Calu3 (cell line): ENCODE measurements around the gene HRH1. TPM values are rescaled to one million over a fixed set of nuclear protein-coding genes. Genes with fewer than 3 reads are reported as not detected.

ENCODE experiments used
- BruUV-seq: library from RNA; stranded (reverse); fragments of 400-500 nt; replicated peaks from 2 replicates; lab custom pipeline; 2021; lab: Mats Ljungman, UMichigan
- CTCF ChIA-PET: fragments of 300-600 bp; sonication (Branson Sonifier 250); formaldehyde crosslinking; loops from one replicate; lab custom pipeline; 2022; ENCODE audit warnings: antibody characterized with exemption; lab: Charles Lee
- DNase-seq: peaks from one replicate; pipeline ENCODE4 v3.0.0; 2022
- H3K27ac Mint-ChIP-seq: one replicate; pipeline ENCODE4 v1.8.0; 2022; ENCODE audit warnings: mixed read lengths; ENCODE audit not compliant: unreplicated experiment
- H3K27me3 Mint-ChIP-seq: one replicate; pipeline ENCODE4 v1.8.0; 2022; ENCODE audit warnings: mixed read lengths; ENCODE audit not compliant: unreplicated experiment
- H3K36me3 Mint-ChIP-seq: one replicate; pipeline ENCODE4 v1.8.0; 2022; ENCODE audit warnings: mild to moderate bottlenecking, moderate library complexity, mixed read lengths; ENCODE audit not compliant: insufficient read depth, unreplicated experiment
- H3K4me1 Mint-ChIP-seq: one replicate; pipeline ENCODE4 v1.8.0; 2022; ENCODE audit warnings: mild to moderate bottlenecking, low read depth, mixed read lengths; ENCODE audit not compliant: unreplicated experiment
- H3K4me3 Mint-ChIP-seq: one replicate; pipeline ENCODE4 v1.8.0; 2022; ENCODE audit warnings: mild to moderate bottlenecking, low read depth, moderate library complexity, mixed read lengths; ENCODE audit not compliant: unreplicated experiment
- H3K9me3 Mint-ChIP-seq: one replicate; pipeline ENCODE4 v1.8.0; 2022; ENCODE audit warnings: low read depth, mixed read lengths; ENCODE audit not compliant: unreplicated experiment
- intact Hi-C: fragments of 100-400 bp; cut with micrococcal nuclease; formaldehyde crosslinking; loops from one replicate; pipeline ENCODE4 v1.10.0; 2022; ENCODE audit not compliant: unreplicated experiment
- total RNA-seq: library from RNA; stranded (reverse); gene quantifications from 2 replicates; pipeline ENCODE4 v1.2.3, GENCODE V29; 2022
- TF ChIP-seq, protein P1 (sequence below): fragments of 200-600 bp; IDR thresholded peaks from one replicate; pipeline ENCODE4 v1.8.0; 2022; ENCODE audit warnings: antibody characterized with exemption; ENCODE audit not compliant: unreplicated experiment

HRH1 gene
- total RNA-seq, 1 experiment from 2014 or later = 9.1 TPM

GRCh38 chr3:11230832-11231231, 76.5 kb downstream of the HRH1 start:
- TF ChIP-seq, protein P1, sequence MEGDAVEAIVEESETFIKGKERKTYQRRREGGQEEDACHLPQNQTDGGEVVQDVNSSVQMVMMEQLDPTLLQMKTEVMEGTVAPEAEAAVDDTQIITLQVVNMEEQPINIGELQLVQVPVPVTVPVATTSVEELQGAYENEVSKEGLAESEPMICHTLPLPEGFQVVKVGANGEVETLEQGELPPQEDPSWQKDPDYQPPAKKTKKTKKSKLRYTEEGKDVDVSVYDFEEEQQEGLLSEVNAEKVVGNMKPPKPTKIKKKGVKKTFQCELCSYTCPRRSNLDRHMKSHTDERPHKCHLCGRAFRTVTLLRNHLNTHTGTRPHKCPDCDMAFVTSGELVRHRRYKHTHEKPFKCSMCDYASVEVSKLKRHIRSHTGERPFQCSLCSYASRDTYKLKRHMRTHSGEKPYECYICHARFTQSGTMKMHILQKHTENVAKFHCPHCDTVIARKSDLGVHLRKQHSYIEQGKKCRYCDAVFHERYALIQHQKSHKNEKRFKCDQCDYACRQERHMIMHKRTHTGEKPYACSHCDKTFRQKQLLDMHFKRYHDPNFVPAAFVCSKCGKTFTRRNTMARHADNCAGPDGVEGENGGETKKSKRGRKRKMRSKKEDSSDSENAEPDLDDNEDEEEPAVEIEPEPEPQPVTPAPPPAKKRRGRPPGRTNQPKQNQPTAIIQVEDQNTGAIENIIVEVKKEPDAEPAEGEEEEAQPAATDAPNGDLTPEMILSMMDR = no peak
- DNase-seq = no peak
- Mint-ChIP-seq H3K9me3 (no peaks in the 10 kb centered on the region), H3K4me3 (no peak overlapping the region), H3K4me1 (peaks cover 4% of the 10 kb centered on the region), H3K27me3 (no peaks in the 10 kb centered on the region), H3K27ac (no peak overlapping the region), H3K36me3 (peaks cover 12% of the 10 kb centered on the region)
- BruUV-seq = no TSS peak
- intact Hi-C loops = no loop called here
- CTCF ChIA-PET = no interaction called here

DNA sequence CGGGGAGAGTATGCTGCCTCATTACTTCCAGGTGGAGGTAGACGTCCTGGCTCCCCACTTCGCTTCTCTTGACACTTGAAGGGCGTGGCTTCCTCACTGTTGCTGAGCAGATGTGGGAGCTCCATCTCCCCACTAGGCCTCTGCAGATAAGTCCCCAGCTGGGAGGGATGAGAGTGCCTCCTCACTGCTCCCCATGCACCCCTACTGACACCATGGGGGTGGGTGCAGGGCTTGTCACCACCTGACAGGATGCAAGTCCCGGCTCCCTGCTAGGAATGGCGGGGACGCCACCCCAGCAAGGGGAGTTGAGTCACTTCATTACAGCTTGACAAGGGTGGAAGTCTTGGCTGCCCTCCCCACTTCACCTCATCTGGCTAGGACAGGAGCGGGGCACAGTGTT, 81.1 kb downstream of the HRH1 start:
- H3K4me1 Mint-ChIP-seq = peaks cover 4% of the 10 kb centered on the region
- H3K27ac Mint-ChIP-seq = no peak overlapping the region
- intact Hi-C loops = loop anchor here (5.0 kb wide), 1 partner anchor 417 kb away; no protein-coding TSS in a partner anchor
- H3K36me3 Mint-ChIP-seq = no peaks in the 10 kb centered on the region
- no peak overlapping the region for H3K4me3 Mint-ChIP-seq
- CTCF ChIA-PET = interaction anchor here (1.2 kb wide), 1 partner anchor 37 kb away, joined by 3 read pairs; the partner anchor contains the start of gene ATG7
- DNase-seq = no peak
- no TSS peak for BruUV-seq
- TF ChIP-seq, protein P1 = no peak
- H3K27me3 Mint-ChIP-seq = no peaks in the 10 kb centered on the region
- H3K9me3 Mint-ChIP-seq = no peaks in the 10 kb centered on the region

DNA sequence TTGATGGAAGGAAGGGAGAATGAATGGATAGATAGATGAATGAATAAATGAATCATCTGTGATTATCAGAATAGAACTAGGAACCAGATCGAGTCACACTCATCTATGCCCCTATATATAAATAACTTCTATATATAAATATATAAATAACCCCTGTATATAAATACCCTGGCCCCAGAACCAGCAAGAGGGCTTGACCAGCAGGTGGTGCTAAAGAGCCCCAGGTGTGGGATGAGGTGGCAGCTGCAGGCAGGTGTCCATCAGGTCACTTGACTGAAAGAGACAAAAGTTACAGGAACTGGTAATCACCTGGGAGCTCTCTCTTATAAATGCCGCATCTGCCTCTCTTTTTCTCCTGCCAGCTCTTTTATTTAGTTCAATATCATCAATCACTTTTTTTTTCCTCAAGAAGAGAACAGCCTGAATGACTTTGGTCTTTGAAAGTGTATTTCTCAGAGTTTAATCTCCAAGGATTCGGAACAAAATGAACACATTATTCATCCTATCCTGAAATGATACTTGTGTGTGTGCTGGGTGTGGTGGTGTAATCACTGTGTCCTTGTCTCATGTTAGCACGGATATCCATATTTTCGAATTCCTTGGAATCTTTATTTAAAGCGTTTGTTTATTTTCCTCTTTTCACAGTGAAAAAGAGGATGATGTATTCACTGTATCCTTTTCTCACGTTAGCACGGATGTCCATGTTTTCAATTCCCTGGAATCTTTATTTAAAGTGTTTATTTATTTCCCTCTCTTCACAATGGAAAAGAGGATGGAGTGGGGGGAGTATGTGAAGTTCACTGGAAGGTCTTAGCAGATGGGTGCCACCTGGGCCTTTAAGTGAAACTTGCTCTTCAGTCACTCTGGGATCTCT, 82.5 kb downstream of the HRH1 start:
- intact Hi-C loops = loop anchor here (1.0 to 5.0 kb wide), 3 partner anchors 52 to 415 kb away; no protein-coding TSS in a partner anchor
- peaks cover 10% of the 10 kb centered on the region for H3K4me1 Mint-ChIP-seq
- BruUV-seq = no TSS peak
- H3K9me3 Mint-ChIP-seq = no peaks in the 10 kb centered on the region
- DNase-seq = peak; percentile 91
- H3K27me3 Mint-ChIP-seq = no peaks in the 10 kb centered on the region
- CTCF ChIA-PET = interaction anchor here (1.2 to 1.5 kb wide), 5 partner anchors 10 to 98 kb away, joined by 3 to 11 read pairs (median 3); partner anchors contain the start of gene ATG7
- no peak overlapping the region for H3K4me3 Mint-ChIP-seq
- H3K27ac Mint-ChIP-seq = no peak overlapping the region
- TF ChIP-seq, protein P1 = peak; percentile 40
- H3K36me3 Mint-ChIP-seq = no peaks in the 10 kb centered on the region

DNA sequence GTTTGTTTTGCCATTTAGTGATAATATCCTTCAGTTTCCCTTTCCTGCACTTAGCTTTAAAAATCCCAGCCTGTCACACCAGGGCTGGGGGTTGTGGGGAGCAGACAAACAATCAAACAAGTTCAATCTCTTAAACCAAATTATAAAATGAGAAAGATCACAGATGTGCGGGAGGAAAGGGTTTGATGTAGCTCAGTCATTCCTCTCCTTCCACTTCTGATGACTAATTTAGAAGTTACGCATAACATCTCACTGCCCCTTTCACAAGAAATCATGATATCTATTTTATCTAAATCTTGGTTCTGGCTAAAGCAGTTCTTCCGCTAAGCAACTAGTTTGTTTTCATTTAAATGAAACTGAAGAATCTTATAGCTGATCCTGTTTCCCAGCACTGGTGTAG, 83.8 kb downstream of the HRH1 start:
- TF ChIP-seq, protein P1 = no peak
- no peaks in the 10 kb centered on the region for H3K27me3 Mint-ChIP-seq
- DNase-seq = no peak
- no peaks in the 10 kb centered on the region for H3K36me3 Mint-ChIP-seq
- intact Hi-C loops = loop anchor here (5.0 kb wide), 1 partner anchor 414 kb away; no protein-coding TSS in a partner anchor
- CTCF ChIA-PET = interaction anchor here (0.7 to 0.9 kb wide), 2 partner anchors 97 to 111 kb away, joined by 4 read pairs; no protein-coding TSS in a partner anchor
- no TSS peak for BruUV-seq
- no peaks in the 10 kb centered on the region for H3K9me3 Mint-ChIP-seq
- H3K4me1 Mint-ChIP-seq = peaks cover 10% of the 10 kb centered on the region
- no peak overlapping the region for H3K4me3 Mint-ChIP-seq
- no peak overlapping the region for H3K27ac Mint-ChIP-seq
